Anterior cingulate cortex (tissue), 58 donors: ENCODE results near the gene ANKRD30A.
"Not testable (repeated sequence)": the region's sequence is repeated elsewhere in the genome, so short reads cannot be mapped to it uniquely, and the experiment has no call there.

Experiments
- DNase-seq, 58 donors: peaks; one replicate each; lab custom pipeline; 2025; lab: John Stamatoyannopoulos, UW

ANKRD30A gene

GRCh38 chr10:37125191-37125732 is at the start of gene ANKRD30A:
Gene ANKRD30A, plus strand, starts transcription at chr10:37125598. Its CDS starts 190 bp downstream, at chr10:37125788.
- no peak for DNase-seq

DNA sequence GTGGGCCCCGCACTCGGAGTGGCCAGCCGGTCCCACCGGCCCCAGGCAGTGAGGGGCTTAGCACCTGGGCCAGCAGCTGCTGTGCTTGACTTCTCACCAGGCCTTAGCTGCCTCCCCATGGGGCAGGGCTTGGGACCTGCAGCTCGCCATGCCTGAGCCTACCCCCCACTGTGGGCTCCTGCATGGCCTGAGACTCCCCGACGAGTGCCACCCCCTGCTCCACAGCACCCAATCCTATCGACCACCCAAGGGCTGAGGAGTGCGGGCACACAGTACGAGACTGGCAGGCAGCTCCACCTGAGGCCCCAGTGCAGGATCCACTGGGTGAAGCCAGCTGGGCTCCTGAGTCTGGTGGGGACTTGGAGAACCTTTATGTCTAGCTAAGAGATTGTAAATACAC is 49.3 kb upstream of the ANKRD30A start:
- DNase-seq, result peak in 1 of 58 donors; percentile 0

- no peak for DNase-seq
Measured at GRCh38 chr10:37095792-37096573, 29.4 kb upstream of the ANKRD30A start.

DNA sequence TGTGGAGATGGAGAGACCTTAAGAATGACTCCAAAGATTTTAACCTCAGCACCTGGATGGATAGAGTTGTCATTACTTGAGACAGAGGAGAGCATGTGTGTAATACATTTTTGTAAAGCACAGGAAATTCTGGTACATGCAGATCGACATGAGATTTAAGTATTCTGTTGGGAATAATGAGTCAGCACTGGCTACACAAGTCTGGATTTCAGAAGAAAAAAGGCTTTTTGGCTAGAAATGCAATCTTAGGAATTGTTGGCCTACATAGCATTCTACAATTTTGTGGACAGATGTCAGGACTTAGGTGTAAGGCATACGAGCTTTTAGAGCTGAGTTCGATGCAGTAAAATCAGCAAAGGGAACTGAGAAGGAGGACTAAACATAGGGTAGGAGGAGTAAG is 24.1 kb upstream of the ANKRD30A start:
- DNase-seq, result no peak

DNA sequence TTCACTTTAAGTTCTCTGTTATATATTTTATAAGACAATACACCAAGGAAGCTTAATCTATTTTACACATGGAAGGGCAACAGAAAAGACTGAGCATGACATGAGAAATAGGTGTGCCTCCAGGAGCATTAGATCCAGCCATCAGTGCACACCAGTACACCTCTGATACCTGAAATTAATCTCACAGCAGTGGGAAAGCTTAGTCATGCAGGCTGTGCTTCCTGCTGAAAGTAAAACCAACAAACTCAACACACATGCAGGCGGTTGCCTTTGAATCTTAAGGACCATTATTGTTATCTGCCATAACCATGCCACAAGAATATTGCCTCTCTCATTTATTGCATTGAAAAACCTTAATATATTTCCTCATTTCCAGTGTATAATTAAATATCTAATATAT is 16.4 kb upstream of the ANKRD30A start:
- no peak for DNase-seq

DNA sequence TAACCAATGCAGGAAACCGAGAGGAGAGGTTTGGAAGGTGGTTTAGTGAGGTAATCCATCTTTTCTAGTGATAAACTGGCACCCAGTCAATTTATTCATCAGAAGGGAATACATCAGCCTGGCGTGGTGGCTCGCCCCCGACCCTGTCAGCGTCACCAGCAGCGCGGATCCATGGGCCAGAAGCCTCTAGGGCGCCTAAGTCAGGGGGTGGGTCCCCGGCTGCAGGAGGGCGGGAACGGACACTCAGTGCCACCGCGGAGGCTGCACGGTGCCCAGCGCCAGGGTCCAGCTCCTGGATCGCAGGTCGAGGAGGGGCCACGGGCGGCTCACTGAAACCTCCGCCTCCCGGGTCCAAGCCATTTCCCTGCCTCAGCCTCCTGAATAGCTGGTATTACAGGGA is 866 bp upstream of the ANKRD30A start:
- no peak for DNase-seq

DNA sequence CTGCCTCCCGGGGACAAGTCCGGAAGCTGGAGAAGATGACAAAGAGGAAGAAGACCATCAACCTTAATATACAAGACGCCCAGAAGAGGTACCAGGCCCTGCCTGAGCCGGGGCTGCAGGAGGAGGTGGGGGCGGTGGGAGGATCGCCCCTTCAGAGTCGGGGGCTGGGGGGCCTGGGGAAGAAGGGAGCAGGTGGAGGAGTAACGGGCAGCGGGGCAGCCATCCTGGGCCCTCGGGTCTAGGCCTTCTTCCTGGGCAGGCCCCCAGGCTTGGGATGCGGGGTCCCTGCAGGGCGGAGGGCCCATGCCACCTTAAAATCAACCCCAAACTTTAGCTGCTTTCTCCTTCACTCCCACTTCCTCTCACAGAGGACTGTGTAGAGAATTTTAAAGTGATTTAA is 523 bp downstream of the ANKRD30A start:
- no peak for DNase-seq

- no peak for DNase-seq
Measured at GRCh38 chr10:37146443-37146842, 21.0 kb downstream of the ANKRD30A start.

- not testable (repeated sequence) for DNase-seq
Measured at GRCh38 chr10:37162430-37162829, 37.0 kb downstream of the ANKRD30A start.

- DNase-seq, result not testable (repeated sequence)
Measured at GRCh38 chr10:37171945-37172344, 46.5 kb downstream of the ANKRD30A start.

DNA sequence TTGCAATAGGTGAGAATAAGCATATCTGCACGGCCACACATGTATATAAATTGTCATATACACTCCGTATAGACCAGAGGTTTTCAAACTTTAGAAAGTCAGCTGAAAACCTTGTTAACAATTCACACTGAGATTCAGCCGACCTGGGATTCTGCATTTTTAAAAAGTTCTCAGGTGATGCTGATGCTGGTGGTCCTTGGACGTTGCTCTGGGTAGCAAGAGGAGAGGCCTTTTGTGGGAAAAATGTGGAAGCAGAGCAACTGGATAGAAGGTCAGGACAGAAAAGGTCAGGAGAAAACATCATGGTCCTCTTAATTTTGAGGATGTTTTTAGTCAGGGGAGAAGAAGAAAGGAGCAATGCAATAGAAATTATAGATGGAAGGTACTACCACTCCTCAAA is 52.9 kb downstream of the ANKRD30A start:
- not testable (repeated sequence) for DNase-seq

- DNase-seq, result not testable (repeated sequence)
Measured at GRCh38 chr10:37182719-37183118, 57.3 kb downstream of the ANKRD30A start.

GRCh38 chr10:37206132-37206531 is 80.7 kb downstream of the ANKRD30A start:
- DNase-seq, result no peak

DNA sequence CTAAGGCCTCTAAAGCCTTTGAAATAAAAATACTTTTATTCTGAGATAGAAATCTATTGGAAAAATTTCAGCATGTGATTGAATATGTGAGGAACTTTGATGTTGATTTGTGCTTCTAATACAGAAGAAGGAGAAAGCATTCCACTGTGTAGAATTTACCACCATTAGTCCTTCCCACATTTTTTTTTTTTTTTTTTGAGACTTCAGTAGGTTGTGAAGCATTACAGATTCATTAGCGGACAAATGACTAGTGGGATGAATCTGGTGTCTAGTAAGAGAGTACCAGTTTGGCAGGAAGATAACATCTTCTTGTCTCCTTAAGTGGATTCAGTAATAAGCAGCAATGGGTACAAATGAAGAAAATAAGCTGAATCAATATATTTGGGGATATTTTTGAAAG is 95.5 kb downstream of the ANKRD30A start:
- DNase-seq, result no peak

DNA sequence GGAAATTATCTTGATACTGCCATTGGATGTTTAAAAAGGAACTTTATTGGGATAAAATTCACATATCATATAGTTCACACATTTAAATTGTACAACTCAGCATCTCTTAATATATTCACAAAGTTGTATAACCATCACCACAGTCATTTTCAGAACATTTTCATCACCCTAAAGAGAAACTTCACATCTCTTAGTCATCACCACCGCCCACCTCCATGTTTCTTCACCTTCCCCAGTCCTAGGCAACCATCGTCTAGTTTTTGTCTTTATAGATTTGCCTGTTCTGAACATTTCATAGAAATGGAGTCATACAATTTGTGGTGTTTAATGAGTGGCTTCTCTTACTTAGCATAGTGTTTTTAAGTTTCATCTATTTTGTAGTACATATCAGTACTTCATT is 96.6 kb downstream of the ANKRD30A start:
- DNase-seq, result peak in 7 of 58 donors; percentile 0 to 17 (median 2)

- DNase-seq, result no peak
Measured at GRCh38 chr10:37225163-37225562, 99.8 kb downstream of the ANKRD30A start.

- no peak for DNase-seq
Measured at GRCh38 chr10:37226524-37226923, 101.1 kb downstream of the ANKRD30A start.

- DNase-seq, result no peak
Measured at GRCh38 chr10:37234692-37235091, 109.3 kb downstream of the ANKRD30A start.

DNA sequence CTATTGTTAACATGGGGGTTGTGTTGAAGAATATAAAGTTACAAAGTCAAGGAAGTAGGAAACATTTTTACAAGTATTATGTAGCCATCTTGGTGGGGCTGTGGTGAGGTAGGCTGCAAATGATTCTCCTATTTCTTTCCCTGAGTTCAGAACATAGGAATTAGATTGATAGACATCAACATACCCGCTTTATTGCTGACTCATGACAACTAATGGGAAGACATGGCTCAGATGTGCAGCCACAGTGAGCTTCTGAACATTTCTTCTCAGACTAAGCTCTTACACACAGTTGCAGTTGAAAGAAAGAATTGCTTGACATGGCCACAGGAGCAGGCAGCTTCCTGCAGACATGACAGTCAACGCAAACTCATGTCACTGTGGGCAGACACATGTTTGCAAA is 110.7 kb downstream of the ANKRD30A start:
- DNase-seq, result no peak

DNA sequence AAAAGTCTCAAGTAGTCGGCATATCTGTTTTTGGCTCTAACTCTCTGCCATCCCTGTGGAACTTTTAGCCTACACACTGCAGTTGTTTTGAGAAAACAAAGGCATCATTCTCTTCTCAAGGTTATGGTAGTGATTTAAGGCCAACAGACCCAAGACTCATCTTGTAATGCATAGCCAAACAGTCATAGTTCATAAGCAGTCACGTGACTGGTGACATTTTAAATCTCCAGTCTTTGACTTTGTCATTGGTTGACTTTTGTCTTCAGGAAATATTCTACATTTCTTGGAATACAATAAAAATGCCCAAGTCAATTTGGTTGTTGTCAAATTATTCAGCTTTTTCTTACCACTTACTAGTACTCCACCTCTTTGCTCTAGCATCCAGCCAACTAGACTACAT is 114.8 kb downstream of the ANKRD30A start:
- DNase-seq, result no peak

GRCh38 chr10:37246637-37247036 is 121.2 kb downstream of the ANKRD30A start:
- DNase-seq, result no peak

- not testable (repeated sequence) for DNase-seq
Measured at GRCh38 chr10:37255837-37256236, 130.4 kb downstream of the ANKRD30A start.
